Measurements from ENCODE around the gene EBF3. TPM values are rescaled to one million over a fixed set of nuclear protein-coding genes. Genes with fewer than 3 reads are reported as not detected.

EBF3 gene
- total and polyA plus RNA-seq, 2 experiments from 2014 or later: 0.27 to 0.49 TPM

DNA sequence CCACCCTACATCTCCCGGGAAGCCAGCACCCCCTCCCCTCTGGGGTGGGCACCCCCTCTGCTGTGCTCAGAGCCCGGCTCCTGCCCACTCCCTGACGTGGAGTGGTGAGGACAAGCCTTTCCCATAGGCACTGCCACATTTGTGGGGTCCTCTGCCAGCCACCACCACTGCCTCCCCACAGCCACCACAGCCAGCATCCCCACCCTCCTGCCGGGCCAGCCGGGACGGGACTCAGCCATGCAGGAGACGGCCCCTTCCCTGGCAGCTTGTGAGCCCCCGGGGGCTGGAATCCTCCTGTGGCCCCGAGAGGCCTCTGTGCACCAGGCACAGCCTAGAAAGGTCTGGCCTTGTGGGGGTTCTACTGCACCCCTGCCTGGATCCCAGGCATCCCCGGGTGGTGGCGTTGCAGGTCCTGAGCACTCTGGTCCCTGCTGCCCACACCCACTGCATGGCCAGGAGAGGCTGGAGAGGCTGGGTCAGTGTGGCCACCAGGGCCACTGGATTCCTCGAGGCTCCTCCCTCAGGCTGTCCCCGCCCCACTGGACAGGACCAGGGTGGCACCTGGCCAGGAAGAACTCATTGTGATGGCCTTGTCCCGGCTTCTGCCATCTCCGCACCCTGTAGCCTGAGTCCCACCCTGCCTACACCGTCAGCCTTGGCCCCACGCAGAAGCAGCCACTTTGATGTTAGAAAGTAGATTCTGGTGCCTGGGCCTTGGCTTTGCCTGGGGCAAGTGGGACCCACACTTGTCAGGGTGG lies 148.0 kb downstream of the EBF3 start:
- Mint-ChIP-seq H3K4me1 (no peaks in the 10 kb centered on the region), H3K27ac (no peak overlapping the region), H3K4me3 (no peak overlapping the region), H3K36me3 (ENCODE audit: low read depth) (peaks cover 13% of the 10 kb centered on the region; the same call in 2 of the 3 replicates), H3K27me3 (ENCODE audit: insufficient read depth, low read depth, poor library complexity) (peaks cover 8% of the 10 kb centered on the region), H3K9me3 (peaks cover 19% of the 10 kb centered on the region)
- Histone ChIP-seq H3K4me3 (no peak overlapping the region), H3K36me3 (ENCODE audit: insufficient read depth) (peaks cover 7% of the 10 kb centered on the region; the same call in 1 of the 2 replicates), H3K27ac (ENCODE audit: low read depth) (no peak overlapping the region), H3K79me2 (replicated peaks; ENCODE audit: insufficient read depth) (no peaks in the 10 kb centered on the region), H3K4me1 (ENCODE audit: insufficient read depth) (no peaks in the 10 kb centered on the region), H3K9me2 (ENCODE audit: insufficient read depth) (no peaks in the 10 kb centered on the region), H2AFZ (no peak overlapping the region), H3K4me2 (no peak overlapping the region), H4K20me1 (replicated peaks; ENCODE audit: insufficient read depth) (no peaks in the 10 kb centered on the region), H3F3A (replicated peaks; ENCODE audit: low read depth) (no peaks in the 10 kb centered on the region), H3K27me3 (ENCODE audit: insufficient read depth) (no peaks in the 10 kb centered on the region)
- DNase-seq (ENCODE audit: low spot score) (no peak), ATAC-seq (no peak)
- TF ChIP-seq JUNB (IDR thresholded peaks at IDR 0.05; ENCODE audit: unreplicated experiment): no peak
- TF ChIP-seq EZH2phosphoT487 (IDR thresholded peaks at IDR 0.05; ENCODE audit: unreplicated experiment): no peak
- TF ChIP-seq, protein P1, sequence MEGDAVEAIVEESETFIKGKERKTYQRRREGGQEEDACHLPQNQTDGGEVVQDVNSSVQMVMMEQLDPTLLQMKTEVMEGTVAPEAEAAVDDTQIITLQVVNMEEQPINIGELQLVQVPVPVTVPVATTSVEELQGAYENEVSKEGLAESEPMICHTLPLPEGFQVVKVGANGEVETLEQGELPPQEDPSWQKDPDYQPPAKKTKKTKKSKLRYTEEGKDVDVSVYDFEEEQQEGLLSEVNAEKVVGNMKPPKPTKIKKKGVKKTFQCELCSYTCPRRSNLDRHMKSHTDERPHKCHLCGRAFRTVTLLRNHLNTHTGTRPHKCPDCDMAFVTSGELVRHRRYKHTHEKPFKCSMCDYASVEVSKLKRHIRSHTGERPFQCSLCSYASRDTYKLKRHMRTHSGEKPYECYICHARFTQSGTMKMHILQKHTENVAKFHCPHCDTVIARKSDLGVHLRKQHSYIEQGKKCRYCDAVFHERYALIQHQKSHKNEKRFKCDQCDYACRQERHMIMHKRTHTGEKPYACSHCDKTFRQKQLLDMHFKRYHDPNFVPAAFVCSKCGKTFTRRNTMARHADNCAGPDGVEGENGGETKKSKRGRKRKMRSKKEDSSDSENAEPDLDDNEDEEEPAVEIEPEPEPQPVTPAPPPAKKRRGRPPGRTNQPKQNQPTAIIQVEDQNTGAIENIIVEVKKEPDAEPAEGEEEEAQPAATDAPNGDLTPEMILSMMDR (conservative IDR thresholded peaks at IDR 0.05; ENCODE audit: low read depth in 2 of 2): no peak
- no peak for TF ChIP-seq NANOG (IDR thresholded peaks at IDR 0.05; ENCODE audit: borderline replicate concordance)
- TF ChIP-seq ZNF114 (CRISPR knock-in tag; IDR thresholded peaks at IDR 0.05): no peak
- TF ChIP-seq, protein P2, sequence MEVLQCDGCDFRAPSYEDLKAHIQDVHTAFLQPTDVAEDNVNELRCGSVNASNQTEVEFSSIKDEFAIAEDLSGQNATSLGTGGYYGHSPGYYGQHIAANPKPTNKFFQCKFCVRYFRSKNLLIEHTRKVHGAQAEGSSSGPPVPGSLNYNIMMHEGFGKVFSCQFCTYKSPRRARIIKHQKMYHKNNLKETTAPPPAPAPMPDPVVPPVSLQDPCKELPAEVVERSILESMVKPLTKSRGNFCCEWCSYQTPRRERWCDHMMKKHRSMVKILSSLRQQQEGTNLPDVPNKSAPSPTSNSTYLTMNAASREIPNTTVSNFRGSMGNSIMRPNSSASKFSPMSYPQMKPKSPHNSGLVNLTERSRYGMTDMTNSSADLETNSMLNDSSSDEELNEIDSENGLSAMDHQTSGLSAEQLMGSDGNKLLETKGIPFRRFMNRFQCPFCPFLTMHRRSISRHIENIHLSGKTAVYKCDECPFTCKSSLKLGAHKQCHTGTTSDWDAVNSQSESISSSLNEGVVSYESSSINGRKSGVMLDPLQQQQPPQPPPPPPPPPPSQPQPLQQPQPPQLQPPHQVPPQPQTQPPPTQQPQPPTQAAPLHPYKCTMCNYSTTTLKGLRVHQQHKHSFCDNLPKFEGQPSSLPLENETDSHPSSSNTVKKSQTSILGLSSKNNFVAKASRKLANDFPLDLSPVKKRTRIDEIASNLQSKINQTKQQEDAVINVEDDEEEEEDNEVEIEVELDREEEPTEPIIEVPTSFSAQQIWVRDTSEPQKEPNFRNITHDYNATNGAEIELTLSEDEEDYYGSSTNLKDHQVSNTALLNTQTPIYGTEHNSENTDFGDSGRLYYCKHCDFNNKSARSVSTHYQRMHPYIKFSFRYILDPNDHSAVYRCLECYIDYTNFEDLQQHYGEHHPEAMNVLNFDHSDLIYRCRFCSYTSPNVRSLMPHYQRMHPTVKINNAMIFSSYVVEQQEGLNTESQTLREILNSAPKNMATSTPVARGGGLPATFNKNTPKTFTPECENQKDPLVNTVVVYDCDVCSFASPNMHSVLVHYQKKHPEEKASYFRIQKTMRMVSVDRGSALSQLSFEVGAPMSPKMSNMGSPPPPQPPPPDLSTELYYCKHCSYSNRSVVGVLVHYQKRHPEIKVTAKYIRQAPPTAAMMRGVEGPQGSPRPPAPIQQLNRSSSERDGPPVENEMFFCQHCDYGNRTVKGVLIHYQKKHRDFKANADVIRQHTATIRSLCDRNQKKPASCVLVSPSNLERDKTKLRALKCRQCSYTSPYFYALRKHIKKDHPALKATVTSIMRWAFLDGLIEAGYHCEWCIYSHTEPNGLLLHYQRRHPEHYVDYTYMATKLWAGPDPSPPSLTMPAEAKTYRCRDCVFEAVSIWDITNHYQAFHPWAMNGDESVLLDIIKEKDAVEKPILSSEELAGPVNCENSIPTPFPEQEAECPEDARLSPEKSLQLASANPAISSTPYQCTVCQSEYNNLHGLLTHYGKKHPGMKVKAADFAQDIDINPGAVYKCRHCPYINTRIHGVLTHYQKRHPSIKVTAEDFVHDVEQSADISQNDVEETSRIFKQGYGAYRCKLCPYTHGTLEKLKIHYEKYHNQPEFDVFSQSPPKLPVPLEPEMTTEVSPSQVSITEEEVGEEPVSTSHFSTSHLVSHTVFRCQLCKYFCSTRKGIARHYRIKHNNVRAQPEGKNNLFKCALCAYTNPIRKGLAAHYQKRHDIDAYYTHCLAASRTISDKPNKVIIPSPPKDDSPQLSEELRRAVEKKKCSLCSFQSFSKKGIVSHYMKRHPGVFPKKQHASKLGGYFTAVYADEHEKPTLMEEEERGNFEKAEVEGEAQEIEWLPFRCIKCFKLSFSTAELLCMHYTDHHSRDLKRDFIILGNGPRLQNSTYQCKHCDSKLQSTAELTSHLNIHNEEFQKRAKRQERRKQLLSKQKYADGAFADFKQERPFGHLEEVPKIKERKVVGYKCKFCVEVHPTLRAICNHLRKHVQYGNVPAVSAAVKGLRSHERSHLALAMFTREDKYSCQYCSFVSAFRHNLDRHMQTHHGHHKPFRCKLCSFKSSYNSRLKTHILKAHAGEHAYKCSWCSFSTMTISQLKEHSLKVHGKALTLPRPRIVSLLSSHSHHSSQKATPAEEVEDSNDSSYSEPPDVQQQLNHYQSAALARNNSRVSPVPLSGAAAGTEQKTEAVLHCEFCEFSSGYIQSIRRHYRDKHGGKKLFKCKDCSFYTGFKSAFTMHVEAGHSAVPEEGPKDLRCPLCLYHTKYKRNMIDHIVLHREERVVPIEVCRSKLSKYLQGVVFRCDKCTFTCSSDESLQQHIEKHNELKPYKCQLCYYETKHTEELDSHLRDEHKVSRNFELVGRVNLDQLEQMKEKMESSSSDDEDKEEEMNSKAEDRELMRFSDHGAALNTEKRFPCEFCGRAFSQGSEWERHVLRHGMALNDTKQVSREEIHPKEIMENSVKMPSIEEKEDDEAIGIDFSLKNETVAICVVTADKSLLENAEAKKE (CRISPR knock-in tag; IDR thresholded peaks at IDR 0.05): no peak
- no peak for TF ChIP-seq STAT1 (IDR thresholded peaks at IDR 0.05; ENCODE audit: unreplicated experiment)
- TF ChIP-seq ZNF331 (CRISPR knock-in tag; IDR thresholded peaks at IDR 0.05; ENCODE audit: low read depth): no peak
- TF ChIP-seq, protein P3, sequence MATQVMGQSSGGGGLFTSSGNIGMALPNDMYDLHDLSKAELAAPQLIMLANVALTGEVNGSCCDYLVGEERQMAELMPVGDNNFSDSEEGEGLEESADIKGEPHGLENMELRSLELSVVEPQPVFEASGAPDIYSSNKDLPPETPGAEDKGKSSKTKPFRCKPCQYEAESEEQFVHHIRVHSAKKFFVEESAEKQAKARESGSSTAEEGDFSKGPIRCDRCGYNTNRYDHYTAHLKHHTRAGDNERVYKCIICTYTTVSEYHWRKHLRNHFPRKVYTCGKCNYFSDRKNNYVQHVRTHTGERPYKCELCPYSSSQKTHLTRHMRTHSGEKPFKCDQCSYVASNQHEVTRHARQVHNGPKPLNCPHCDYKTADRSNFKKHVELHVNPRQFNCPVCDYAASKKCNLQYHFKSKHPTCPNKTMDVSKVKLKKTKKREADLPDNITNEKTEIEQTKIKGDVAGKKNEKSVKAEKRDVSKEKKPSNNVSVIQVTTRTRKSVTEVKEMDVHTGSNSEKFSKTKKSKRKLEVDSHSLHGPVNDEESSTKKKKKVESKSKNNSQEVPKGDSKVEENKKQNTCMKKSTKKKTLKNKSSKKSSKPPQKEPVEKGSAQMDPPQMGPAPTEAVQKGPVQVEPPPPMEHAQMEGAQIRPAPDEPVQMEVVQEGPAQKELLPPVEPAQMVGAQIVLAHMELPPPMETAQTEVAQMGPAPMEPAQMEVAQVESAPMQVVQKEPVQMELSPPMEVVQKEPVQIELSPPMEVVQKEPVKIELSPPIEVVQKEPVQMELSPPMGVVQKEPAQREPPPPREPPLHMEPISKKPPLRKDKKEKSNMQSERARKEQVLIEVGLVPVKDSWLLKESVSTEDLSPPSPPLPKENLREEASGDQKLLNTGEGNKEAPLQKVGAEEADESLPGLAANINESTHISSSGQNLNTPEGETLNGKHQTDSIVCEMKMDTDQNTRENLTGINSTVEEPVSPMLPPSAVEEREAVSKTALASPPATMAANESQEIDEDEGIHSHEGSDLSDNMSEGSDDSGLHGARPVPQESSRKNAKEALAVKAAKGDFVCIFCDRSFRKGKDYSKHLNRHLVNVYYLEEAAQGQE (IDR thresholded peaks at IDR 0.05; ENCODE audit: unreplicated experiment): no peak
- TF ChIP-seq, protein P4, sequence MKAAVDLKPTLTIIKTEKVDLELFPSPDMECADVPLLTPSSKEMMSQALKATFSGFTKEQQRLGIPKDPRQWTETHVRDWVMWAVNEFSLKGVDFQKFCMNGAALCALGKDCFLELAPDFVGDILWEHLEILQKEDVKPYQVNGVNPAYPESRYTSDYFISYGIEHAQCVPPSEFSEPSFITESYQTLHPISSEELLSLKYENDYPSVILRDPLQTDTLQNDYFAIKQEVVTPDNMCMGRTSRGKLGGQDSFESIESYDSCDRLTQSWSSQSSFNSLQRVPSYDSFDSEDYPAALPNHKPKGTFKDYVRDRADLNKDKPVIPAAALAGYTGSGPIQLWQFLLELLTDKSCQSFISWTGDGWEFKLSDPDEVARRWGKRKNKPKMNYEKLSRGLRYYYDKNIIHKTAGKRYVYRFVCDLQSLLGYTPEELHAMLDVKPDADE (IDR thresholded peaks at IDR 0.05): no peak
- TF ChIP-seq CREB1 (CRISPR knock-in tag; IDR thresholded peaks at IDR 0.05; ENCODE audit: low read depth): no peak
- no peak for TF ChIP-seq POLR2AphosphoS5 (IDR thresholded peaks at IDR 0.05; ENCODE audit: low read depth)
- TF ChIP-seq EZH2 (IDR thresholded peaks at IDR 0.05; ENCODE audit: low read depth, unreplicated experiment): no peak
